NCI-H526 treated with DMSO at 0.1 percent for 48 hours (cell line): ENCODE data around the gene ZNF728.
"Not testable (repeated sequence)": the region's sequence is repeated elsewhere in the genome, so short reads cannot be mapped to it uniquely, and the experiment has no call there.

Experiments
- DNase-seq: peaks from one replicate; lab custom pipeline; 2025; lab: John Stamatoyannopoulos, UW

ZNF728 gene

DNA sequence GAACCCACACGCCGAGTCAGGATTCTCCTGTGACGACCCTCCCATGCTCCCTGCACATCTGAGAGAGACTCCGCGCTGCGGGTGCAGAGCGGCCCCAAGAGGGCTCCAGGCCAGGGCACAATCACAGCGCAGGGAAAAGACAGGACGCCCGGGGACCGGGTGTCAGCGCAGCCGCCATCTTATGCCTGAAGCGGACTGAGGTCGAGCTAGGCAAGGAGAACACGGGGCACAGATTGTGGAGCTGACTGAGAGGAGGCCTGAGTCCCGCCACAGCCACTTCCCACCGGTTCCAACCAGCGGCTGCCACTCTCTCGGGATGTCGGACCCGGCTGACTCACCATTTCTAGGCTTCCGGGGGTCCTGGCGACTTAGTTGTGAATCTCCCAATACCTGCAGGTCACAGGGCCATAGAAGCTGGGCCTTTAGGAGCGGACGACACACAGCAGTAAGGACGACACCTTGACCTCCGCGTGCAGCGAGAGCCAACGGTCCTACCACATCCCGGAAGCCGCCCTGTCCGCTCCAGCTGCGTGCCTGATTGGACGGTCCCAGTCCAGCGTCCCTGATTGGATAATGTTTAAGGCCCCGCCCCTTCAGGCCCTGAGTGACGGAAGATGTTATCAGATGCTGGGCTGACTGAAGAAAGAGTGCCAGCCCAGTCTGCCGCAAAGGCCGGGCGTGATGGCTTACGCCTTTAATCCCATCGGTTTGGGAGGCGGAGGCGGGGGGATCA is at the start of gene ZNF728:
Gene ZNF728, minus strand, starts transcription at position 487 of the 733 bp plus-strand sequence. Its CDS starts 146 bp downstream, at position 341.
- DNase-seq, result no peak

DNA sequence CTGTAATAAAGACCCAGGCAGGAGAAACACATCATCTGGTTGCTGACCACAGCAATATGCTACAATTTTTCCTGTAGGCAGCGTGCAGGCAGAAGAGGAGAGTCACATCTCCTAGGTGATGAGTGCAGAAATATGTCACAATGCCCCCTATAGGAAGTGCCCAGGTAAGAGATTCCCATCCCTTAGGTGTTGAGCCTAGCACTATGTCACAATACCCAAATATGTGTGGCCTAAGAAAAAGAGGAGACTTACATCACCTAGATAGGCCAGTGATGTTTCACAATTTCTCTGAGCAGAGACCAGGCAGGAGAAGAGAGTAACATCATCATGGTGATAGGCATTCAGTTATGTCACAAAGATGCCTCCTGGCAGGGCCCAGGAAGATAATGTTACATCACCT is 49.4 kb upstream of the ZNF728 start:
- DNase-seq, result no peak

- DNase-seq, result no peak
Observed at GRCh38 chr19:23049256-23049655, 46.3 kb upstream of the ZNF728 start.

- no peak for DNase-seq
Observed at GRCh38 chr19:23046743-23047142, 43.8 kb upstream of the ZNF728 start.

GRCh38 chr19:23033721-23034120 is 30.7 kb upstream of the ZNF728 start:
- no peak for DNase-seq

DNA sequence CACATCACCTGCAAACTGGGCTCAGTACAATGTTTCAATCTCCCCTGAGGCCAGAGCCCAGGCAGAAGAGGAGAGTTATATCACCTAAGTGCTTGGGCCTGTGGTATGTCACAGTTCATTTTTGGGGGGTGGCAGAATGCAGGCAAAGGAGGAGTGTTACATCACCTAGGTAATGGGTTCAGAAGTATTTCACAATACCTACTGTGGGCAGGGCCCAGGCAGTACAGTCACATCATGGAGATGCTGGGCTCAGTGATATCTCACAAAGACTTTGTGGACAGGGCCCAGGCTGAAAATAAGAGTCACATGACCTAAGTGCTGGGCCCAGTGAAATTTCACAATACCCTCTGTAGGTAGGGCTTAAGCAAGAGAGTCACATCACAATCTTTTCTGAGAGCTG is 12.7 kb upstream of the ZNF728 start:
- no peak for DNase-seq

DNA sequence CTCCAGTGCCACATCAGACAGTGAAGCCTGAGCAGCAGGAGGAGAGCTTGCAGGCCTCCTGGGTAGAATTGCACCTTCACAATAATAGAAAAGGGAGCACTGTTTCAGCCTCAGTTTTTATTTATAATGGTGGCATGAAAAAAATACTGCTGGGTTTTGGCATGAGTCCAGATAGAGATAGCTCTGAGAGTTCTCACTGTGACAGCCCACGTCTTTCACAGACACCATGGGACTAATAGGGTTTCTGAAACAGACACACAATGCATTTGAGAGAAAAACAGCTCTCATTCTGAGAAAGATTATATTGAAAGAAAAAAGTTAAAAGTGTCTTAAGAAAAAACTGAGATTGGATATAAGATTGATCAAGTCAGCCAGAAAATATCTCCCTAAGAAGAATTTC is 8.0 kb downstream of the ZNF728 start:
- DNase-seq, result not testable (repeated sequence)

DNA sequence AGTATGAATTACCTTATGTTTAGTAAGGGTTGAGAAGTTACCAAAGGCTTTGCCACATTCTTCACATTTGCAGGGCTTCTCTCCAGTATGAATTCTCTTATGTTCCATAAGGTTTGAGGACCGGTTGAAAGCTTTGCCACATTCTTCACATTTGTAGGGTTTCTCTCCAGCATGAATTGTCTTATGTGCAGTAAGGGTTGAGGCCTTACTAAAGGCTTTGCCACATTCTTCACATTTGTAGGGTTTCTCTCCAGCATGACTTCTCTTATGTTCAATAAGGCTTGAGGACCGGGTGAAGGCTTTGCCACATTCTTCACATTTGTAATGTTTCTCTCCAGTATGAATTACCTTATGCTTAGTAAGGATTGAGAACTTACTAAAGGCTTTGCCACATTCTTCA is 26.7 kb downstream of the ZNF728 start:
- no peak for DNase-seq

- not testable (repeated sequence) for DNase-seq
Observed at GRCh38 chr19:22975546-22976136, 27.3 kb downstream of the ZNF728 start.

DNA sequence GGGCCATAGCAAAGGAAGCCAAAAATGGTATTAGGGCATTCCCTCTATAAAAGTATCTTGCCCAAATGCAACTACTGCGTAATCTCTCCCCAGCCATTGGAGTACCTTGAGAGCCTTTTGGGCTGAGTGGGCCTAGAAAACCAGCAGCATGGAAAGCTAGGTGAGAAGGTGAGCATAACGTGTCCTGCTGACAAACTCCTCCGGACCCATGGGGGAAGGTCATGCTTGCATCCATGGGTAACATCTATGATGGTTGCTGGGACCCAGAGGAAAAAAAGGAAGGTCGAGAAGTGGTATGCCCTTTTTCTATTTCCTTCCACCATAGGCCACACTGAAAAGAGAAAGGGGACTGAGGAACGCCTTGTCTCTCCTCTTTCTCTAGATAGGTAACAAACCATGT is 57.4 kb downstream of the ZNF728 start:
- no peak for DNase-seq

GRCh38 chr19:22935151-22935550 is 67.8 kb downstream of the ZNF728 start:
- DNase-seq, result no peak

GRCh38 chr19:22927576-22927975 is 75.4 kb downstream of the ZNF728 start:
- not testable (repeated sequence) for DNase-seq

DNA sequence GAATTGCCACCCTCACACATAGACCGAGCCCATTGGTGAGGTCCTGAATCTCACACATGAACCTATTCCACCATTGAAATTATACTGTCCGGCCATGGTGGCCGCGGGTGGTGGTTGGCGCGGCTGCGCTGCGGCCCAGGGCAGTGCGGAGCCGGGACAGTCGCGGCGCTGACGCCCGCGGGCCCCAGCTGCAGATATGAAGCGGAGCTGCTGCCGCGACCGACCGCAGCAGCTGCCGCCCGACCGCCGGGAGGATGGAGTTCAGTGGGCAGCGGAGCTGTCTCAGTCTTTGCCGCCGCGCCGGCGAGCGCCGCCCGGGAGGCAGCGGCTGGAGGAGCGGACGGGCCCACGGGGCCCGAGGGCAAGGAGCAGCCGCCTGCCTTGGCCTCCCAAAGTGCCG is 77.8 kb downstream of the ZNF728 start:
- not testable (repeated sequence) for DNase-seq
